ENCODE results near the gene TANC1.
A peak's percentile ranks its signal among the peaks of the same experiment; 100 is the strongest.

Gene TANC1

GRCh38 chr2:159211447-159212396 is 243.3 kb downstream of the TANC1 start:
- in situ Hi-C loops (cut with HindIII; ENCODE audit: low pct_unique_long_range_greater_than_20kb, low sequenced_read_pairs): no loop called here
- no peak for TF ChIP-seq JUND (IDR thresholded peaks at IDR 0.05; ENCODE audit: low read depth)
- peak in 1 of 2 experiments; percentile 3 for DNase-seq (ENCODE audit: low read depth in 1 of 2, low spot score in 1 of 2)

DNA sequence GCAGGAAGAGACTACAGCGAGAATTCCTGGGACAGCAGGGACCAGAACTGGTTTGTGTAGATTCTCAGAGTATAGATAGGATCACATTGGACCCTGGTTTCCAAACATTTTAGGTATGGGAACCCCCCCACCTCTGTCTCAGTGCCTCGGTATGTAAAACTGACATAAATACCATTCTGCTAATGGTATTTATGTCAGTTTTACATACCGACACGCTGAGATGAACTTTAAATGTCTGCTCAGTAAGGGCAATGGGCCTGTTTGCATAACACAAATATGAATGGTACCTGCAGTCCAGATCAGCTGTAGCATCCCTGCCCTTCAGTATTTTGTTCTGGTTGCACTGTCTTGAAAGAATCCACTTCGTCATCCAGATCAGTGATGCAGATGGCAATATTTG is 244.9 kb downstream of the TANC1 start:
- in situ Hi-C loops (cut with HindIII; ENCODE audit: low pct_unique_long_range_greater_than_20kb, low sequenced_read_pairs): no loop called here

GRCh38 chr2:159214325-159214865 is 246.0 kb downstream of the TANC1 start:
- DNase-seq (ENCODE audit: low read depth in 1 of 2, low spot score in 1 of 2): no peak
- in situ Hi-C loops (cut with HindIII; ENCODE audit: low pct_unique_long_range_greater_than_20kb, low sequenced_read_pairs): no loop called here
- TF ChIP-seq JUND (IDR thresholded peaks at IDR 0.05; ENCODE audit: low read depth): no peak

More for the DNA sequence above, 244.9 kb downstream of the TANC1 start:
- peak in 1 of 2 experiments; percentile 8 for DNase-seq (ENCODE audit: low read depth in 1 of 2, low spot score in 1 of 2)
- no peak for TF ChIP-seq JUND (IDR thresholded peaks at IDR 0.05; ENCODE audit: low read depth)

DNA sequence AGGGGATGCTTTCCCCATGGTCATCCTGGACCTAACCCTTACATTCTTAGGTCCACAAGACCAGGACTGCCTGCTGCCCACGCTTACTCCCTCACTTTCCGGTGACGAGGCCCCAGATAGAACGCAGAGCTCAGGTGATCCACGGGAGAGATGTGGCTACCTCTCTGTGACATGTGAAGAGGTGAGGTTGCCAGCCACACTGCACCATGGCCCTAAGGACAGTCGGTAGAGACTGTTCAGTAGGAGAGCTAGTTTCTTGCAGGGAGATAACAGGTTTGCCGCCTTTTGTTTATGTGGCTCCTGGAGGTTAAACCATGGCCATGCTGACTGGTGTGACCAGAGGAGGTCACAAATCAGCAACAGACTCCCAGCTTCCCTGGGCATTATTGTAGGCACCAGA is 246.7 kb downstream of the TANC1 start:
- DNase-seq (ENCODE audit: low read depth in 1 of 2, low spot score in 1 of 2): no peak
- no peak for TF ChIP-seq JUND (IDR thresholded peaks at IDR 0.05; ENCODE audit: low read depth)
- in situ Hi-C loops (cut with HindIII; ENCODE audit: low pct_unique_long_range_greater_than_20kb, low sequenced_read_pairs): no loop called here

DNA sequence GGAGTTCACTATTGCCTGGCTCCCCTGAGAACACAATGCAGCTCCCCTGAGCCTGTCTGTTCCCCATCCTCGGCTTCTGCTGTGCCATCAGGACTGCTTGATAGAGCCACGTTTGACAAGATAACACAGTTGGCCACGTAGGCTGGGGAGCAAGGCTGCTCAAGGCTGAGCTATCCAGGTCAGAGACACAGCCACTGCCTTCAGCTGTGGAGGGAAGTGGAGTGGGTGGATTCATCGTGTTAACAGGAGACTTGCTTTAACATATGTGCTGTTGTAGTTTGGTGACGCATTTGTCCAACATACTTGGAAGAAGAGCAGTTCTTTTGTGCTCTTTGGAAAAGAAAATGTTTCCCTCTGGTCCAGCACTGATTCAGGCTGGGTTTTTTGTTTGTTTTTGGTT is 249.2 kb downstream of the TANC1 start:
- TF ChIP-seq JUND (IDR thresholded peaks at IDR 0.05; ENCODE audit: low read depth): no peak
- in situ Hi-C loops (cut with HindIII; ENCODE audit: low pct_unique_long_range_greater_than_20kb, low sequenced_read_pairs): no loop called here
- DNase-seq (ENCODE audit: low read depth in 1 of 2, low spot score in 1 of 2): no peak

GRCh38 chr2:159218389-159218788 is 249.9 kb downstream of the TANC1 start:
- TF ChIP-seq JUND (IDR thresholded peaks at IDR 0.05; ENCODE audit: low read depth): no peak
- in situ Hi-C loops (cut with HindIII; ENCODE audit: low pct_unique_long_range_greater_than_20kb, low sequenced_read_pairs): no loop called here
- no peak for DNase-seq (ENCODE audit: low read depth in 1 of 2, low spot score in 1 of 2)

DNA sequence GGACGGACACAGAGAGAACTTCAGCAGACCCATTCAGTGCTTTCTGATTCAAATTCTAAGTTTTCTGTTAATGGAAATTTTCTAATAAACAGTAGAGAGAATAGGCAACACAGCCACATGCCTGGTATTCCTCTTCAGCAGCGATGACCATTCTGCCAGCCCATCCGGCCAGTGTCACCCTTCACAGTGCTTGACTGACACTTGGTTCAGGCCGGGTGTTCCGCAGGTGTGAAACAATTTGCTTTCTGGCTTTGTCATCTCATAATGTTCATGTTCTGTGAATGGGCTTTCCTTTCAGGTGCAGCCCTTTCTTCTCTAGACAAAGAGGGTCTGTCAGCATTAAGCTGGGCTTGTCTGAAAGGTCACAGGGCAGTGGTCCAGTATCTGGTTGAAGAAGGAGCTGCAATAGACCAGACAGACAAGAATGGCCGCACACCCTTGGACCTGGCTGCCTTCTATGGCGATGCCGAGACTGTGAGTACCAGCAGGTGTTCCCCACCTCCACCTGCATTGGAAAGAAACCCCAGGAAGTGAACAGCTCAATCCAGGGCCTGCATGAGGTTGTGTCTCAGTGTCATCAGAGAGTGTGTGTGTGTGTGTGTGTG is 251.1 kb downstream of the TANC1 start:
- in situ Hi-C loops (cut with HindIII; ENCODE audit: low pct_unique_long_range_greater_than_20kb, low sequenced_read_pairs): no loop called here
- TF ChIP-seq JUND (IDR thresholded peaks at IDR 0.05; ENCODE audit: low read depth): no peak
- no peak for DNase-seq (ENCODE audit: low read depth in 1 of 2, low spot score in 1 of 2)

GRCh38 chr2:159224061-159224813 is 255.8 kb downstream of the TANC1 start:
- DNase-seq (ENCODE audit: low read depth in 1 of 2, low spot score in 1 of 2): no peak
- no peak for TF ChIP-seq JUND (IDR thresholded peaks at IDR 0.05; ENCODE audit: low read depth)
- in situ Hi-C loops (cut with HindIII; ENCODE audit: low pct_unique_long_range_greater_than_20kb, low sequenced_read_pairs): no loop called here

DNA sequence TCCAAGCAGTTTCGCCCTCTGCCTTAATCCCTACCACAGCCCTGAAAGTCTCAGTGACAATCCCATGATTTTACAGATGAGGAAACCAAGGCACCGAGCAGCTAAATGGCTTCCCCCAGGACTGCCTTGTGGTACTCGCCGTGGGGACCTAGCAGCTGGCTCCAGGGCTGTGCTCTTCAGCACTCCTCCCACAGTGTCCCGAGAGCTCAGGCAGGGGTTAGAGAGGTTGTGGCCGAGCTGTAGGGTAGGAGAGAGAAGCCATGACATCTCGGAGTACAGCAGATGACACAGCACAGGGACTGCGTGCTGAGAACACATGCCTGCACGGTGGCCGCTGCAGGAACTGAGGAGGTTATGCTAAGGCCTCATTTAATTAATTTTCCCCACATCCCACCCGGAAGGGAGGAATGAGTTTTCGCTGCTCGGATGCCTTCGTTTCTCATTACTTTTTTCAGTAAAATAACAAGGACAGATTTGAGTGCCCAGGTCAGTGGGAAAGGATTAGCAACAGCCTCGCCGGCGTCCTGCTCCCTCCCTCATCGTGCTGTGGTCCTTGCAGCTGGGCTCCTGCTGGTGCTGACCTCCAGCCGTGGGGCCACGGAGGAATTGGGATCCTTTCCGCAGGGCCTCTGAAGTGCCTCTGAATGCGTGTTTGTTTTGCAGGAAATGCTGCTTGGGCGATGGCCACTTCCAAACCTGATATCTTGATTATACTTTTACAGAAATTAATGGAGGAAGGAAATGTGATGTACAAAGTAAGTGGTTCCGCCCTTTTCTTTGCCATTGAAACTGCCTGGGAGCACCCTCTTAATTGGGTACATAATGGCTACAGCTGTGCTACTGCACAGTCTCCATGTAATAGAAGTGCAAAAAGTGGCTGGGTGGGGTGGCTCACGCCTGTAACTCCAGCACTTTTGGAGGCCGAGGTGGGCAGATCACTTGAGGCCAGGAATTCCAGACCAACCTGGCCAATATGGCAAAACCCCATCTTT is 256.9 kb downstream of the TANC1 start:
- DNase-seq (ENCODE audit: low read depth in 1 of 2, low spot score in 1 of 2): no peak
- in situ Hi-C loops (cut with HindIII; ENCODE audit: low pct_unique_long_range_greater_than_20kb, low sequenced_read_pairs): no loop called here
- TF ChIP-seq JUND (IDR thresholded peaks at IDR 0.05; ENCODE audit: low read depth): no peak

- in situ Hi-C loops (cut with HindIII; ENCODE audit: low pct_unique_long_range_greater_than_20kb, low sequenced_read_pairs): no loop called here
- no peak for DNase-seq (ENCODE audit: low read depth in 1 of 2, low spot score in 1 of 2)
- TF ChIP-seq JUND (IDR thresholded peaks at IDR 0.05; ENCODE audit: low read depth): no peak
Observed at GRCh38 chr2:159226059-159226461, 257.6 kb downstream of the TANC1 start.

DNA sequence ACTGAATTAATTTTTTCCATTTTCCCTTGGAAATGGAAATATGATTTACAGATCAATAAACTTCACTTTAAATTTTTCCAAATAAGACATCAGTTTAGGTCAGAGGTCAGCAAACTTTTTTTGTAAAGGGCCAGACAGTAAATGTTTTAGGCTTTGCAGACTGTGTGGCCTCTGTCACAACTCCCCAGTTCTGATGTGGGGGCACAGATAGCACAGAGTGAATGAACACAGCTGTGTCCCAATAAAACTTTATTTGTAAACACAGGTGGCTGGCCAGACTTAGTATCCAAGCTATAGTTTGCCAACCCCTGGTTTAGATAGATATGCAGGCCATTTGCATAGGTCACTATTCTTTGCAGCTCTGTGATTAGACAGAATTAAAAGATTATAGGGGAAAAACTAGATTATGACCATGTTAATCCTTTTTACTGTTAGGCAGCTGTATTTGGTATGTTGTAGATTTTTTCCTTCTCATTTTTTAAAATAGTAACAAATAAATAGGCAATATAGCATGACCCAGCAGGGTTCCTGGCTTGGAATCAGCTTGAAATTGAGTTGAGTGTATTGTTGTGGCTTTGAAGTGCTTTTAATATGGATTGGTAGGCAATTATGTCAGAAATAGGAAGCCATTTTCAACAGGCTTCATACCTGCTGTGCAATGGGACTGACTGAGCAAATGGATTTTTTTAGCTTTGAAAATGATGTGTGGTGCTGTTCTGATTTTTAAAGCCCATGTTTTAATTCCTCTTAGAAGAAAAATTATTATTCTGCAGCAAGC is 258.4 kb downstream of the TANC1 start:
- in situ Hi-C loops (cut with HindIII; ENCODE audit: low pct_unique_long_range_greater_than_20kb, low sequenced_read_pairs): no loop called here
- no peak for DNase-seq (ENCODE audit: low read depth in 1 of 2, low spot score in 1 of 2)
- no peak for TF ChIP-seq JUND (IDR thresholded peaks at IDR 0.05; ENCODE audit: low read depth)

Measured in T47D (cell line).